BJ (cell line): Measurements from ENCODE around the gene UACA. TPM values are rescaled to one million over a fixed set of nuclear protein-coding genes. Genes with fewer than 3 reads are reported as not detected.
"Not testable (repeated sequence)": the region's sequence is repeated elsewhere in the genome, so short reads cannot be mapped to it uniquely, and the experiment has no call there.

Source experiments
- CTCF ChIA-PET: fragments of 350-600 bp; formaldehyde crosslinking; extraction: SDS; loops from one replicate; lab custom pipeline; 2021; ENCODE audit warnings: antibody characterized with exemption, inconsistent platforms; lab: Yijun Ruan, JAX
- POLR2A ChIA-PET: fragments of 300-600 bp; sonication (Branson Sonifier 250); formaldehyde crosslinking; extraction: SDS; loops from one replicate; lab custom pipeline; 2021; ENCODE audit warnings: antibody characterized with exemption; lab: Charles Lee
- DNase-seq: peaks from one replicate; pipeline ENCODE4 v3.0.0-alpha.2; 2011; ENCODE audit warnings: low read depth
- H3K27me3 ChIP-seq: 2 replicates; pipeline ENCODE4 v1.6.0; 2011; ENCODE audit warnings: low read length; ENCODE audit not compliant: control insufficient read depth, insufficient read depth
- H3K36me3 ChIP-seq: 2 replicates; pipeline ENCODE4 v1.5.1; 2011; ENCODE audit warnings: low read length; ENCODE audit not compliant: control insufficient read depth, insufficient read depth
- H3K4me3 ChIP-seq: 2 replicates; pipeline ENCODE4 v1.5.1; 2011; ENCODE audit warnings: low read depth, mild to moderate bottlenecking, control low read depth, low read length
- CTCF ChIP-seq: IDR thresholded peaks from 2 replicates; pipeline ENCODE4 v1.5.1; 2011; ENCODE audit warnings: low read depth, mild to moderate bottlenecking, control low read depth, inconsistent platforms, low read length, moderate library complexity; ENCODE audit not compliant: insufficient read depth
- polyA plus RNA-seq: library from polyadenylated mRNA; depleted of rRNA; stranded (reverse); fragments of >200 nt; gene quantifications from 2 replicates; pipeline ENCODE4 v1.2.3, GENCODE V29; 2011

The UACA gene
- polyA plus RNA-seq, 1 experiment: 143 TPM

DNA sequence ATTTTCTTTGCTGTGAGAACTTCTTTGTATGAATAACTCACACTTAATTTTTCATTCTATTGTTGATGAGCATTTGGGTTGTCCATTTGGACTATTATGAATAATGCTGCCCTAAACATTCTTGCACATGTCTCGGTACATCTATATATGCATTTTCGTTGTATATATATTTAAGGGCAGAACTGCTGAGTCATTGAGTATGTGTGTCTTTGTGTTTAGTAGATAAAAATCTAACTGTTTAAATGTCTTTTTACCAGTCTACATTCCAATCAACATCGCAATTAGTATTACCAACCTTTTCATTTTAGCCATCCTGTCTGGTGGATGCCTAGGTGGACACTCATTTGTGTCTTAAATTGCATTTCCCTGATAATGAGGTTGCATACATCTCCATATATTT lies 144.4 kb downstream of the UACA start:
- POLR2A ChIA-PET: no interaction called here
- H3K27me3 ChIP-seq: no peaks in the 10 kb centered on the region
- DNase-seq: no peak
- TF ChIP-seq CTCF: no peak
- no peak overlapping the region for H3K4me3 ChIP-seq
- no peaks in the 10 kb centered on the region for H3K36me3 ChIP-seq
- CTCF ChIA-PET: interaction anchor here (0.8 kb wide), 1 partner anchor 11 kb away, joined by 3 read pairs; no protein-coding TSS in a partner anchor

- ChIA-PET POLR2A (no interaction called here), CTCF (interaction anchor here (1.6 kb wide), 1 partner anchor 14 kb away, joined by 3 read pairs; no protein-coding TSS in a partner anchor)
- no peak for DNase-seq
- Histone ChIP-seq H3K27me3 (no peaks in the 10 kb centered on the region), H3K4me3 (no peak overlapping the region), H3K36me3 (no peaks in the 10 kb centered on the region)
- no peak for TF ChIP-seq CTCF
These were observed 145.5 kb downstream of the UACA start for GRCh38 chr15:70617911-70618287.

GRCh38 chr15:70617076-70617910 lies 146.1 kb downstream of the UACA start:
- POLR2A ChIA-PET: no interaction called here
- H3K36me3 ChIP-seq: no peaks in the 10 kb centered on the region
- DNase-seq: no peak
- H3K27me3 ChIP-seq: no peaks in the 10 kb centered on the region
- CTCF ChIA-PET: interaction anchor here (0.9 to 1.6 kb wide), 2 partner anchors 9 to 15 kb away, joined by 3 read pairs; no protein-coding TSS in a partner anchor
- H3K4me3 ChIP-seq: no peak overlapping the region
- TF ChIP-seq CTCF: no peak

- H3K36me3 ChIP-seq, H3K4me3 ChIP-seq, DNase-seq, H3K27me3 ChIP-seq, POLR2A ChIA-PET: not testable (repeated sequence)
- CTCF ChIA-PET: interaction anchor here (0.8 to 1.6 kb wide), 3 partner anchors 8 to 16 kb away, joined by 3 read pairs; no protein-coding TSS in a partner anchor
These were observed 147.0 kb downstream of the UACA start for GRCh38 chr15:70616311-70616756.

DNA sequence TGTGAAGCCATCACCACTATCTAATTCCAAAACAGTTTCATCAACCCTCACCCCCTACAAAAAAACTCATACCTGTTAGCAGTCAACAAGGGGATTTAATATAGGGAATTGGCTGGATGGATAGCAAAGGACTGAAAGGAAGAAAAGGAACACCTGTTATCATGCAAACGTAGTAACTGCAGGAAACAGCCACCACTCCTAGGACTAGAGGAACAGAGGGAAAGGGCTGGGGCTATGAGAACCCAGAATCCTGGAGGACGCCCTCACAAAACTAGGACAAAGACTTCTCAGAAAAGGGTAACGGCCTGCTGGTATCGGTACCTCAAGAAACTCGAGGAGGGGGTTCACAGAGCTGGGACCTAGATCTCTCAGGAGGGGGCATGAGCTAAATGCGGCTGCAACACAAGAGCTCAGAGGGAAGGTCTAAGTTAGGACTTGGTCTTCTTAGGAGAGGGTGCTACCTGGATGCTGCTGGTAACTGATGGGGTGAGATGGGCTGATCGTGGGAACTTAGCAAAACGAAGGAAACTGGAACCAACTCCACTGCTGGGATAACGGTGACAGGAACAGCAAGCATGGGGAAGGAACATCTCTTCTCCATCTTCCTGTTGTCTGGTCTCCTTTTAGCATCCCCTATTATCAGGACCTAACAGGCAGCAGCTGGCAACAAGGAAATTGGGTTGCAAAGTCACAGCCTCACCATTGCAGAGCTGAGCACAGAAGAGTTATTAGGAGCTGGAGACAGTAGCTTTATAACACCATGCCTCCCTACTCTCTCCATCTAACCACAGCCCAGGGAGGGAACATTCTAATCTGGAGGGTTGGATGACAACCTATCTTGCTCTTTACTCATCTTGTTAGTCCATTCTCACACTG lies 147.7 kb downstream of the UACA start:
- no peaks in the 10 kb centered on the region for H3K36me3 ChIP-seq
- no peak for DNase-seq
- no peaks in the 10 kb centered on the region; the same call in 1 of the 2 replicates for H3K27me3 ChIP-seq
- CTCF ChIA-PET: interaction anchor here (0.8 kb wide), 1 partner anchor 11 kb away, joined by 3 read pairs; no protein-coding TSS in a partner anchor
- POLR2A ChIA-PET: no interaction called here
- no peak overlapping the region for H3K4me3 ChIP-seq
- no peak for TF ChIP-seq CTCF
